Measurements from ENCODE around the gene BAIAP2.
"Not testable (repeated sequence)": the region's sequence is repeated elsewhere in the genome, so short reads cannot be mapped to it uniquely, and the experiment has no call there.

The BAIAP2 gene

GRCh38 chr17:81025065-81025740 is 9.7 kb upstream of the BAIAP2 start:
- no peak for DNase-seq (ENCODE audit: low spot score)

GRCh38 chr17:81025741-81026129 is 9.2 kb upstream of the BAIAP2 start:
- no peak for DNase-seq (ENCODE audit: low spot score)

DNA sequence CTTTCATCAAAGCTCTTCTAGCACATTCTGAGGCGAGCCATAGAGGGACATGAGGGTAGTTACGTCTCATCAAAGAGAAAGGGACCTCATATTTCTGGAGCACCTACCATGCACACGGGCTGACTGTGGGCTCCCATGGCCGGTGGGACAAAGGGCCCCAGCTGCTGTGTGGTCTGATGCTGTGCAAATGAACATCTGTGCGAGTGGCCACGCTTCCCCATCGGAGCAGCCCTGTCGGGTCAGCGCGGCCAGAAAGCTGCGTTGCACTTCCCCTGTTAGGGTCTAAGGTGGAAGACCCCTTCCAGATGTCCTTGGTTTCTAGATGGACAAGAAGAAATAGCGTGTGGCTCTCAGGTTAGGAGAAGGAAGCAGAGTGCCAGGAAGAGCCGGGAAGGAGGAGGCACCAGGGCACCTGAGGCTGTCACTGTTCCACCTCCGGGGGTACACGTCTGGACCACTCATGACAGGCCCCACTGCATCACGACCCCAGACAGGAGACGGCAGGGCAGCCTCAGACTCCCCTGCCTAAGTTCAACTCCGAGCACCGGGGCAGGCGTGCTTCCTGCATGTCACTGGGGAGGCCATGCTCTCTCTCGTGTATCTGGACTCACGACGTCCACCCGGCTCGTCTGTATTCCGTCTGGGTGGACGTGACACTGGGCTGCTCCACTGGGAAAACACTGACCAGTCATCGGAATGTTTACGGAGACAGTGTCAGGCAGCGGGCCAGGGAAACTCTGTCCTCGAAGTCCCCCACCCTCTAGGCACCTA is 8.5 kb upstream of the BAIAP2 start:
- DNase-seq (ENCODE audit: low spot score) = no peak

DNA sequence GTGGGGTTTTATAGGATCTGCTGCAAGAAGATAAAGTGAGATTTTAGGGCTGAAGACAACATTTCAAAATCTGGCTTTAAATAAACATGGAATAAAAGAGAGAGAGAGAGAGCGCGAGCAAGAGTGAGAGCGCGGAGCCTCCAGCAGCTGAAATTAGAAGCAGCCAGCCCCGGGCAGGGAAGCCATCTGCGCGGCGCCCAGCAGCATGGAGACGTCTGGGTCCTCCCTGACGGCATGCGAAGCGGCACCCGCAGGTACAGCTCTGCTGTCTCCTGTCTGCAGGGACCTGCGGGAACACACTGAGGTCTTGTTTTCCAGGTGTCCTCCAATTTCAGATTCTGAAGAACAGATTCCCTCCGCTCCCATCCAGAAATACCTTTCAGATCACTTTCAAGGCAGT is 7.9 kb upstream of the BAIAP2 start:
- no peak for DNase-seq (ENCODE audit: low spot score)

DNA sequence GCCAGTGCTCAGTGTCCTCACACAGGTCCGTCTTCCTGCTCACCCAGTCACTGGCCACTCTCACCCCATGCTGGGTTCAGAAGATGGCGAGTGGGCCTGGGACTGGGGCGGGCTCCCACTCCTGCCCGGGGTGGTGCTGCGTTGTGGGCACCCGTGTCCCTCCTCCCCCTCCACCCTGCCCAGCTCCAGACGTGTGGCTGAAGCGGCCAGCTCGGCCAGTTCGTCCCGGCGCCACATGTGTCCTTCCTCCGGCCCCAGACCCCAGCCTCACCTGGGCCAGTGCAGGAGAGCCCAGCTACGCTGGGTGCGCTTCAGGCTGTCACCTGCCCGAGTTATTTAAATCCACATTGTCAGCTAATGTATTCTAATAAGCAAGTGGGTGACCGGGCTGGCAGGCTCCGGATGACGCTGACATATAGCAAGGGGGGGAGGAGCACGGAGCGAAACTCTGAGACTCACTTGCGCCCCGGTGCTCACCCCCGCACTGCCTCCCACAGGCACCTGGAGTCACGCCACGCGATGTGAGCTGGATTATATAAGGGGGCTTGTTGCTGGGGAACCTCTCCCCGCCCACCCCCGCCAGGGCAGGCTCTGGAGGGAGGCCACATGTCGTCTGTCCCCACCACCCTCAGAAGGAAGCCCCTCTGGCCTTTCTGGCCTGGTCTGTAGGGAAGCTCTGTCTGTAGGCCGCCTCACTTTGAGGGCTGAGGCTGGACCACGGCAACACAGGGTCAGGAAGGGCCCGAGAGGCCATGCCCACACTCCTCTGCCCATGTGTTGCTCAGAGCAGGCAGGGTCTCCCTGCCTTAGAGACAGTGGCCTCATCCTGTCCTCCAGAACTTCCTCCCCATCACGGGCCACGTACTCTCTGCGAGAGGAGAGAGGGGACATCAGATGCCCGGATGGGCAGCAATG is 7.1 kb upstream of the BAIAP2 start:
- DNase-seq (ENCODE audit: low spot score) = no peak

DNA sequence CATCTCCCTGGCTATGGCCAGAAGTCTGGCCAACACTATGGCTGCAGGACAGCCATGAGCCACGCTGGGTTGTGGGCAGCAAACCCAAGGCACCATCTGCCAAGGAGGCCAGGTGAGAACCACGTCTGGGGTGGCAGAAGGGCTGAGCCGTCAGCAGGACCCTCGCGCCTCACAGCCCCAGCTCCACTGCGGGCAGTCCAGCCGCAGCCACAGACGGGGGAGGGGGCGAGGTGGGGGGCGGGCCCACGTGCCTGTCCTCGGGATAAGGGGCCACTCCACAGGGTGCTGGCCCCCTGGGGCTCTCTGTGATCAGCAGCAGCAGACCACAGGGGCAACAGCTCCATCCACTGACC is 6.5 kb upstream of the BAIAP2 start:
- DNase-seq (ENCODE audit: low spot score) = no peak

GRCh38 chr17:81029859-81030258 is 5.1 kb upstream of the BAIAP2 start:
- no peak for DNase-seq (ENCODE audit: low spot score)

DNA sequence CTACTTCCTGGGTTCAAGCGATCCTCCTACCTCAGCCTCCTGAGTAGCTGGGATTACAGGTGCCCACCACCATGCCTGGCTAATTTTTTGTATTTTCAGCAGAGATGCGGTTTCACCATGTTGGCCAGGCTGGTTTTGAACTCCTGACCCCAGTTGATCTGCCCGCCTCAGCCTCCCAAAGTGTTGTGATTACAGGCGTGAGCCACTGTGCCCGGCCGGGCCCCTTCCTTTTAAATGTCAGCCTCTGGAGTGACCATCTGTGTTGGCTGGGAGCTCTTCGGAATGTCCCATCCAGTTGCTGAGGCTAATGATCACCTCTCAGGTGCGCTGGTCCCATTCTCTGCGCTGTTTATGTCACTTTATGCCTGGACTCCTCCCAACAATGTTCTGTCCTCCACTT is 4.6 kb upstream of the BAIAP2 start:
- DNase-seq (ENCODE audit: low spot score) = not testable (repeated sequence)

DNA sequence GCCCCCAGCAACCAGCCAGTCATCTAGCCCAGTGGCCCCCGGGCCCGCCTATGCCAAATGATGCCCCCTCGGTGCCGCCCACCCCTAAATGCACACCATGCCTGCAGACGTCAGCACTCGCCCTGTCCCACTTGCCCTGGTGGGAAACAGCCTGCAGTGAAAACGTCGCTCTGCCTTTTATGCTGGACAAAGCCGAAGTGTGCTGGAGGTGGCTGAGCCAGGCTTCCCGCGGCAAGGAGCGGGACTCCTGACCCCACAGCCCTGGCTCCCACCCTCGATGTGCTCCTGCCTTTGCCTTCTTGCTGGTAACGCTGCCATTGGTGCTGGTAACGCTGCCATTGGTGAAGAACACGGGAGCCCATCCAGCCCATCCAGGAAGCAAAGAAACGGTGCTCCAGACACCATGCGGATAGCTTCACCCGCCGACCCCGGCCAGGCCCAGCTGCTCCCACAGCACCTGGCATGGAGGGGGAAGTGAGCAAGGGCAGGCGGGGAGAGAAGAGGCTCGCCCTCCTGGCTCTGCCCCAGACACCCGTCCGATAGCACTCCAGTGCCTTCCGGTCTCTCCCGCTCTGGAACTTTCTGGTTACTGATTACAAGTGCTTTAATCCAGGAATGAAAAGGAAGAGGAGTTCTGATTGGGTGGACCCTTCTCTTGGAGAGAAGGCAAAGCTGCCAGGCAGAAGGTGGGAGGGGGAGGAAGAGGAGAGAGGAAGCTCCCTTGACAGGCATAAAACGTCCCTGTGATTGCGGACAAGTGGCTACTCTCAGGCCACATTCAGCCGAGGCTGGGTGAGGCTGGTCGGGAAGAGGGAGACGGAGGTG is 4.0 kb upstream of the BAIAP2 start:
- DNase-seq (ENCODE audit: low spot score) = no peak

- no peak for DNase-seq (ENCODE audit: low spot score)
Observed at GRCh38 chr17:81031566-81032550, 3.1 kb upstream of the BAIAP2 start.

DNA sequence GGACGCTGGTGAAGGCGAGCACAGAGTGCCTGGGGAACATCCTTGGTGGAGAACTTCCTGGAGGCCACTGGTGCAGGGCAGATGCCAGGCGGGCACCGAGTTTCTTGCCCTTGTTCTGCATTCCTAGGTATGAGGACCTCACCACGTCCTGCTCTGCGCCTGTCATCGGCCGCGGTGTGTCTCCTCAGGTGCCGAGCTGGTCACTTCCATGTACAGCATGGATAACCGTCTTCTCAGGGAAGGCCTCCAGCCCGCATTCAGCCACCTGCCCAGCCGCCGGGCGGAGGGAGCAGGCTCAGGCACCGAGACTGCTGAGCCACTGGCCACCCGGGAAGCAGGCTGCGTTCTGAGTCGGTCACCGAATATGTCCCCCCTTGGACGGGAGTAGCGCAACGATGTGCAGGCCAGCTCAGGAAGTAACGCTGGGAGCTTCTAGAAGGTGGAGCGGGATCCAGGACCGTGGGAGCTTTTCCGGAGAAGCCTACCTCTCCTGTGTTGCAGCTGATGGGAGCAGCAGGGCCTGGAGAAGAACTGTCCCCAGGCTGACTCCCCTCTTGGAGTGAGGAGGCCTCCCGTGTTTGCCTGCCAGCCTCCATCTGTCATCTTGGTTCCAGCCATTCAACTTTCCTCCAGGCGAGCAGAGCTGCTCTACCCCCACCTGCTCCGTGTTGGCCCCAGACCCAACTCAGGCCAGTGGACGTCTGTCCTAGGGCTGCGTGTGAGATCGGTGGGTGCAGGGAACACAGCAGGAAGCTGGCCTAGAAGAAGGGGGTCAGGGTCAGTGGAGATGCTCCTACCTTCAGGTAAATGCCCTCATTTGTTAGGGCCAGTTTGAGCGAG is 2.1 kb upstream of the BAIAP2 start:
- no peak for DNase-seq (ENCODE audit: low spot score)

DNA sequence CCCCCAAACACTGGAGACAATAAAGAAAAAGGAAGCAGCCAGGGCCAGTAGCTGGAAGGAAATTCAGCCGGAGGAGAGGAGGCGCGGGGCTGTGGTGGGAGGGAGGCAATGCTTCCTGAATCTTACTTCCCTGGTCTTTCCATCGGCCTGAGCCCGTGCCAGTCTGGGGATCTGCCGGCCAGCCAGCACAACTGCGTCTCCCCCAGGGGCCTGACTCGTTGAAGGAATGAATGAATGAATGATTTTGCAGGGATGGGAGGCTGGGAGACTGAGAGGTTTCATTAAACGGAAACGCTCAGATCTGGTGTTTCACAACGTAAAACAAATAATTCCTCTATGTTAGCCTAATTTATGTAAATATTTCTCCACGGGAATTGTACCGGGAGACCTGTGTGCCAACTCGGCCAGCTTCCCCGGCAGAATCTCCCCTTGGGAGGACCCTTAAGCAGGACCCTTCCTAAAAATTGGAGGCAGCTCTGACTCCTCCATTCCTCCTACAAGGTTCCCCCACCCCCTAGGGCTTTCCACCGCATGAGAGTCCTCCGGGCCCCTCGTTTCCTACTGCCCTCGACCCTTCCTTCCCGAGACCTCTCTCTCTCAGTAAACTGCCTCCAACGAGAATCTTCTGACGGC is 1.3 kb upstream of the BAIAP2 start:
- no peak for DNase-seq (ENCODE audit: low spot score)

GRCh38 chr17:81034168-81034777 is 678 bp upstream of the BAIAP2 start:
- DNase-seq (ENCODE audit: low spot score) = no peak

GRCh38 chr17:81035521-81036196 is 708 bp downstream of the BAIAP2 start:
- no peak for DNase-seq (ENCODE audit: low spot score)

- DNase-seq (ENCODE audit: low spot score) = no peak
Observed at GRCh38 chr17:81036197-81036941, 1.4 kb downstream of the BAIAP2 start.

- no peak for DNase-seq (ENCODE audit: low spot score)
Observed at GRCh38 chr17:81037026-81037797, 2.3 kb downstream of the BAIAP2 start.
